ENCODE measurements around the gene PTTG1IP2.

The PTTG1IP2 gene

GRCh38 chr7:90520484-90520883 is 51.0 kb downstream of the PTTG1IP2 start:
- Histone ChIP-seq H3K4me3 (ENCODE audit: control insufficient read depth in 1 of 7, extremely low read depth in 1 of 7, insufficient read depth in 4 of 7, low read depth in 2 of 7, low read length in 6 of 7) (no peak overlapping the region), H3K9me3 (ENCODE audit: control extremely low read depth in 1 of 5, control insufficient read depth in 4 of 5, insufficient read depth in 2 of 5, low read depth in 1 of 5, low read length in 4 of 5) (peaks cover 0 to 1% (median 0%) of the 10 kb centered on the region in 5 experiments), H3K36me3 (ENCODE audit: control insufficient read depth in 4 of 4, insufficient read depth in 4 of 4, low read length in 3 of 4) (no peaks in the 10 kb centered on the region), H3K4me1 (ENCODE audit: control extremely low read depth in 1 of 4, control insufficient read depth in 4 of 4, insufficient read depth in 4 of 4, low read length in 3 of 4) (no peaks in the 10 kb centered on the region), H3K27me3 (replicated peaks in 2 of 5; ENCODE audit: control insufficient read depth in 4 of 5, insufficient read depth in 5 of 5, low read length in 4 of 5) (peaks cover 0 to 1% (median 0%) of the 10 kb centered on the region in 5 experiments), H3K27ac (ENCODE audit: insufficient read depth in 1 of 2, low read depth in 1 of 2, low read length in 2 of 2, poor library complexity in 1 of 2, severe bottlenecking in 2 of 2) (no peak overlapping the region)
- WGBS (ENCODE audit: insufficient coverage): 35% methylated on average over 5 of the region's 5 CpGs
- peak in 2 of 3 donors; percentile 30 to 31 for DNase-seq
- ChIA-PET POLR2A (no interaction called here), CTCF (interaction anchor here (1.0 kb wide), 1 partner anchor 13 kb away, joined by 3 read pairs; no protein-coding TSS in a partner anchor)

GRCh38 chr7:90530263-90530662 is 60.8 kb downstream of the PTTG1IP2 start:
- no peaks in the 10 kb centered on the region for H3K4me1 ChIP-seq (ENCODE audit: control extremely low read depth in 1 of 4, control insufficient read depth in 4 of 4, insufficient read depth in 4 of 4, low read length in 3 of 4)

GRCh38 chr7:90532231-90532929 is 62.9 kb downstream of the PTTG1IP2 start:
- 95% methylated on average over 3 of the region's 7 CpGs for whole genome bisulfite sequencing (ENCODE audit: insufficient coverage)
- H3K36me3 ChIP-seq (ENCODE audit: control insufficient read depth in 4 of 4, insufficient read depth in 4 of 4, low read length in 3 of 4): no peaks in the 10 kb centered on the region
- ChIA-PET CTCF (interaction anchor here (1.8 kb wide), 1 partner anchor 97 kb away, joined by 5 read pairs; no protein-coding TSS in a partner anchor), POLR2A (no interaction called here)
- H3K4me1 ChIP-seq (ENCODE audit: control extremely low read depth in 1 of 4, control insufficient read depth in 4 of 4, insufficient read depth in 4 of 4, low read length in 3 of 4): no peaks in the 10 kb centered on the region
- H3K9me3 ChIP-seq (ENCODE audit: control extremely low read depth in 1 of 5, control insufficient read depth in 4 of 5, insufficient read depth in 2 of 5, low read depth in 1 of 5, low read length in 4 of 5): no peaks in the 10 kb centered on the region
- no peak for DNase-seq
- no peaks in the 10 kb centered on the region for H3K27me3 ChIP-seq (replicated peaks in 2 of 5; ENCODE audit: control insufficient read depth in 4 of 5, insufficient read depth in 5 of 5, low read length in 4 of 5)
- no peak overlapping the region for H3K27ac ChIP-seq (ENCODE audit: insufficient read depth in 1 of 2, low read depth in 1 of 2, low read length in 2 of 2, poor library complexity in 1 of 2, severe bottlenecking in 2 of 2)
- no peak overlapping the region for H3K4me3 ChIP-seq (ENCODE audit: control insufficient read depth in 1 of 7, extremely low read depth in 1 of 7, insufficient read depth in 4 of 7, low read depth in 2 of 7, low read length in 6 of 7)

More at GRCh38 chr7:90530263-90530662, 60.8 kb downstream of the PTTG1IP2 start:
- WGBS (ENCODE audit: insufficient coverage): no CpG with 5 or more reads among the region's 1 CpG
- Histone ChIP-seq H3K9me3 (ENCODE audit: control extremely low read depth in 1 of 5, control insufficient read depth in 4 of 5, insufficient read depth in 2 of 5, low read depth in 1 of 5, low read length in 4 of 5) (no peaks in the 10 kb centered on the region), H3K36me3 (ENCODE audit: control insufficient read depth in 4 of 4, insufficient read depth in 4 of 4, low read length in 3 of 4) (no peaks in the 10 kb centered on the region), H3K27ac (ENCODE audit: insufficient read depth in 1 of 2, low read depth in 1 of 2, low read length in 2 of 2, poor library complexity in 1 of 2, severe bottlenecking in 2 of 2) (no peak overlapping the region), H3K4me3 (ENCODE audit: control insufficient read depth in 1 of 7, extremely low read depth in 1 of 7, insufficient read depth in 4 of 7, low read depth in 2 of 7, low read length in 6 of 7) (no peak overlapping the region), H3K27me3 (replicated peaks in 2 of 5; ENCODE audit: control insufficient read depth in 4 of 5, insufficient read depth in 5 of 5, low read length in 4 of 5) (no peaks in the 10 kb centered on the region)
- peak in 2 of 3 donors; percentile 3 to 7 for DNase-seq
- CTCF ChIA-PET: no interaction called here
- POLR2A ChIA-PET: interaction anchor here (0.7 kb wide), 1 partner anchor 363 kb away, joined by 3 read pairs; no protein-coding TSS in a partner anchor

GRCh38 chr7:90536449-90536848 is 67.0 kb downstream of the PTTG1IP2 start:
- 86% methylated on average over 1 of the region's 3 CpGs for WGBS (ENCODE audit: insufficient coverage)

GRCh38 chr7:90538405-90538804 is 69.0 kb downstream of the PTTG1IP2 start:
- WGBS (ENCODE audit: insufficient coverage): 100% methylated on average over 2 of the region's 2 CpGs
- H3K4me1 ChIP-seq (ENCODE audit: control extremely low read depth in 1 of 4, control insufficient read depth in 4 of 4, insufficient read depth in 4 of 4, low read length in 3 of 4): no peaks in the 10 kb centered on the region
- DNase-seq: no peak
- ChIA-PET POLR2A (no interaction called here), CTCF (interaction anchor here (1.9 kb wide), 1 partner anchor 19 kb away, joined by 5 read pairs; no protein-coding TSS in a partner anchor)
- no peak overlapping the region for H3K4me3 ChIP-seq (ENCODE audit: control insufficient read depth in 1 of 7, extremely low read depth in 1 of 7, insufficient read depth in 4 of 7, low read depth in 2 of 7, low read length in 6 of 7)
- peaks cover 0 to 1% (median 0%) of the 10 kb centered on the region in 5 experiments for H3K9me3 ChIP-seq (ENCODE audit: control extremely low read depth in 1 of 5, control insufficient read depth in 4 of 5, insufficient read depth in 2 of 5, low read depth in 1 of 5, low read length in 4 of 5)
- H3K27ac ChIP-seq (ENCODE audit: insufficient read depth in 1 of 2, low read depth in 1 of 2, low read length in 2 of 2, poor library complexity in 1 of 2, severe bottlenecking in 2 of 2): no peak overlapping the region
- no peaks in the 10 kb centered on the region for H3K27me3 ChIP-seq (replicated peaks in 2 of 5; ENCODE audit: control insufficient read depth in 4 of 5, insufficient read depth in 5 of 5, low read length in 4 of 5)
- no peaks in the 10 kb centered on the region for H3K36me3 ChIP-seq (ENCODE audit: control insufficient read depth in 4 of 4, insufficient read depth in 4 of 4, low read length in 3 of 4)

More at GRCh38 chr7:90536449-90536848, 67.0 kb downstream of the PTTG1IP2 start:
- Histone ChIP-seq H3K27me3 (replicated peaks in 2 of 5; ENCODE audit: control insufficient read depth in 4 of 5, insufficient read depth in 5 of 5, low read length in 4 of 5) (no peaks in the 10 kb centered on the region), H3K4me1 (ENCODE audit: control extremely low read depth in 1 of 4, control insufficient read depth in 4 of 4, insufficient read depth in 4 of 4, low read length in 3 of 4) (no peaks in the 10 kb centered on the region), H3K27ac (ENCODE audit: insufficient read depth in 1 of 2, low read depth in 1 of 2, low read length in 2 of 2, poor library complexity in 1 of 2, severe bottlenecking in 2 of 2) (no peak overlapping the region), H3K36me3 (ENCODE audit: control insufficient read depth in 4 of 4, insufficient read depth in 4 of 4, low read length in 3 of 4) (no peaks in the 10 kb centered on the region), H3K4me3 (ENCODE audit: control insufficient read depth in 1 of 7, extremely low read depth in 1 of 7, insufficient read depth in 4 of 7, low read depth in 2 of 7, low read length in 6 of 7) (no peak overlapping the region), H3K9me3 (ENCODE audit: control extremely low read depth in 1 of 5, control insufficient read depth in 4 of 5, insufficient read depth in 2 of 5, low read depth in 1 of 5, low read length in 4 of 5) (peaks cover 0 to 1% (median 0%) of the 10 kb centered on the region in 5 experiments)
- ChIA-PET CTCF (no interaction called here), POLR2A (no interaction called here)
- no peak for DNase-seq

GRCh38 chr7:90540406-90540805 is 71.0 kb downstream of the PTTG1IP2 start:
- Histone ChIP-seq H3K9me3 (ENCODE audit: control extremely low read depth in 1 of 5, control insufficient read depth in 4 of 5, insufficient read depth in 2 of 5, low read depth in 1 of 5, low read length in 4 of 5) (peaks cover 0 to 1% (median 0%) of the 10 kb centered on the region in 5 experiments), H3K4me1 (ENCODE audit: control extremely low read depth in 1 of 4, control insufficient read depth in 4 of 4, insufficient read depth in 4 of 4, low read length in 3 of 4) (no peaks in the 10 kb centered on the region), H3K4me3 (ENCODE audit: control insufficient read depth in 1 of 7, extremely low read depth in 1 of 7, insufficient read depth in 4 of 7, low read depth in 2 of 7, low read length in 6 of 7) (no peak overlapping the region), H3K27ac (ENCODE audit: insufficient read depth in 1 of 2, low read depth in 1 of 2, low read length in 2 of 2, poor library complexity in 1 of 2, severe bottlenecking in 2 of 2) (no peak overlapping the region), H3K36me3 (ENCODE audit: control insufficient read depth in 4 of 4, insufficient read depth in 4 of 4, low read length in 3 of 4) (no peaks in the 10 kb centered on the region), H3K27me3 (replicated peaks in 2 of 5; ENCODE audit: control insufficient read depth in 4 of 5, insufficient read depth in 5 of 5, low read length in 4 of 5) (no peaks in the 10 kb centered on the region)
- DNase-seq: no peak
- WGBS (ENCODE audit: insufficient coverage): 63% methylated on average over 1 of the region's 1 CpG
- ChIA-PET CTCF (interaction anchor here (1.7 kb wide), 1 partner anchor 85 kb away, joined by 3 read pairs; no protein-coding TSS in a partner anchor), POLR2A (no interaction called here)

DNA sequence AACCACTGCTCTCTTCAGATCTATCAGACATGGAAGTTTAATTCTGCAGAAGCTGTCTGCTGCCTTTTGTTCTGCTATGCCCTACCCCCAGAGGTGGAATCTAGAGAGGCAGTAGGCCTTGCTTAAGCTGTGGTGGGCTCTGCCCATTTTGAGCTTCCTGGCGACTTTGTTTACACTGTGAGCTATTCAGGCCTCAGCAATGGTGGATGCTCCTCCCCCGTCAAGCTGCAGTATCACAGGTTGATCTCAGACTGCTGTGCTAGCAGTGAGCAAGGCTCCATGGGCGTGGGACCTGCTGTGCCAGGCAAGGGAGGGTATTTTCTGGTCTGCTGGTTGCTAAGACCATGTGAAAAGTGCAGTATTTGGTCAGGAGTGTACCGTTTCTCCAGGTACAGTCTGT is 81.6 kb downstream of the PTTG1IP2 start:
- H3K27me3 ChIP-seq (replicated peaks in 2 of 5; ENCODE audit: control insufficient read depth in 4 of 5, insufficient read depth in 5 of 5, low read length in 4 of 5): no peaks in the 10 kb centered on the region
- 100% methylated on average over 3 of the region's 4 CpGs for WGBS (ENCODE audit: insufficient coverage)
- no peaks in the 10 kb centered on the region for H3K36me3 ChIP-seq (ENCODE audit: control insufficient read depth in 4 of 4, insufficient read depth in 4 of 4, low read length in 3 of 4)
- no peaks in the 10 kb centered on the region for H3K9me3 ChIP-seq (ENCODE audit: control extremely low read depth in 1 of 5, control insufficient read depth in 4 of 5, insufficient read depth in 2 of 5, low read depth in 1 of 5, low read length in 4 of 5)
- CTCF ChIA-PET: interaction anchor here (0.6 to 2.3 kb wide), 6 partner anchors 59 to 369 kb away, joined by 3 to 11 read pairs (median 4); no protein-coding TSS in a partner anchor
- no peak overlapping the region for H3K27ac ChIP-seq (ENCODE audit: insufficient read depth in 1 of 2, low read depth in 1 of 2, low read length in 2 of 2, poor library complexity in 1 of 2, severe bottlenecking in 2 of 2)
- no peaks in the 10 kb centered on the region for H3K4me1 ChIP-seq (ENCODE audit: control extremely low read depth in 1 of 4, control insufficient read depth in 4 of 4, insufficient read depth in 4 of 4, low read length in 3 of 4)
- DNase-seq: no peak
- POLR2A ChIA-PET: no interaction called here
- H3K4me3 ChIP-seq (ENCODE audit: control insufficient read depth in 1 of 7, extremely low read depth in 1 of 7, insufficient read depth in 4 of 7, low read depth in 2 of 7, low read length in 6 of 7): no peak overlapping the region
